Measurements from ENCODE around the gene ADARB2. TPM values are rescaled to one million over a fixed set of nuclear protein-coding genes. Genes with fewer than 3 reads are reported as not detected.
"Not testable (repeated sequence)": the region's sequence is repeated elsewhere in the genome, so short reads cannot be mapped to it uniquely, and the experiment has no call there.

Gene ADARB2
- total and polyA plus RNA-seq, 3 donors from 2014 or later, result 8.5 to 13.0 (median 10.4) TPM

DNA sequence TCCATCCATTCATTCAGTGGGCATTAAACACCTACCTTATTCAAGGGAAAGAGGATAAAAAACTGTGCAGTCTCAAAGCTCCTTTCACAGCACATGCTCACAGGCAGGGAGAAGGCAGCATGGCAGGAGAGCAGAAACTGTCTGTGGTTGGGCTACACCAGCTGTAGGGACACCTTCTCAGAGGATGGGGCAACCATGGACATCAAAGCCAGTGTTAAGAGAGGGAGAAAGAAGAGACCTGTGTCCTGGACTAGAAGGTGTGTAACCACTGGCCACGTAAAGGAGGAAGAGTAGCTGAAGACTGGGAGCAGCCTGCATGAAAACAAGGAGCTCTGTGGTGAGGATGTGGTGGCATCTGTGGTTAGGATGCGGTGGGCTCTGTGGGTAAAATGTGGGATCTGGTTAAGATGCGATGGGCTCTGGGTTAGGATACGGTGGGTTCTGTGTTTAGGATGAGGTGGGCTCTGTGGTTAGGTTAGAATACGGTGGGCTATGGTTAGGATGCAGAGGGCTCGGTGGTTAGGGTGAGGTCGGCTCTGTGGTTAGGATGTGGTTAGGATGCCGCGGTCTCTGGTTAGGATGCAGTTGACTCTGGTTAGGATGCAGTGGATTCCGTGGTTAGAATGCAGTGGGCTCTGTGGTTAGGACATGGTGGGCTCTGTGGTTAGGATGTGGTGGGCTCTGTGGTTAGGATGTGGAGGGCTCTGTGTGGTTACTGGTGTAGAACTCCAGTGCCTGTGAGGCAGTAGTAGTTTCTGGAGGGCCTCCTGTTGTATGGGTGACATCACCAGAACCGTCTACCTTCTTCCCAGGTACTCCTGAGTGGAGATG lies 483.6 kb downstream of the ADARB2 start:
- TF ChIP-seq, protein P1, sequence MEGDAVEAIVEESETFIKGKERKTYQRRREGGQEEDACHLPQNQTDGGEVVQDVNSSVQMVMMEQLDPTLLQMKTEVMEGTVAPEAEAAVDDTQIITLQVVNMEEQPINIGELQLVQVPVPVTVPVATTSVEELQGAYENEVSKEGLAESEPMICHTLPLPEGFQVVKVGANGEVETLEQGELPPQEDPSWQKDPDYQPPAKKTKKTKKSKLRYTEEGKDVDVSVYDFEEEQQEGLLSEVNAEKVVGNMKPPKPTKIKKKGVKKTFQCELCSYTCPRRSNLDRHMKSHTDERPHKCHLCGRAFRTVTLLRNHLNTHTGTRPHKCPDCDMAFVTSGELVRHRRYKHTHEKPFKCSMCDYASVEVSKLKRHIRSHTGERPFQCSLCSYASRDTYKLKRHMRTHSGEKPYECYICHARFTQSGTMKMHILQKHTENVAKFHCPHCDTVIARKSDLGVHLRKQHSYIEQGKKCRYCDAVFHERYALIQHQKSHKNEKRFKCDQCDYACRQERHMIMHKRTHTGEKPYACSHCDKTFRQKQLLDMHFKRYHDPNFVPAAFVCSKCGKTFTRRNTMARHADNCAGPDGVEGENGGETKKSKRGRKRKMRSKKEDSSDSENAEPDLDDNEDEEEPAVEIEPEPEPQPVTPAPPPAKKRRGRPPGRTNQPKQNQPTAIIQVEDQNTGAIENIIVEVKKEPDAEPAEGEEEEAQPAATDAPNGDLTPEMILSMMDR (IDR thresholded peaks at IDR 0.05), result no peak
- no peak for TF ChIP-seq POLR2A (IDR thresholded peaks at IDR 0.05)
- 78 to 91% methylated on average over 11 of the region's 11 CpGs for WGBS, 2 donors

DNA sequence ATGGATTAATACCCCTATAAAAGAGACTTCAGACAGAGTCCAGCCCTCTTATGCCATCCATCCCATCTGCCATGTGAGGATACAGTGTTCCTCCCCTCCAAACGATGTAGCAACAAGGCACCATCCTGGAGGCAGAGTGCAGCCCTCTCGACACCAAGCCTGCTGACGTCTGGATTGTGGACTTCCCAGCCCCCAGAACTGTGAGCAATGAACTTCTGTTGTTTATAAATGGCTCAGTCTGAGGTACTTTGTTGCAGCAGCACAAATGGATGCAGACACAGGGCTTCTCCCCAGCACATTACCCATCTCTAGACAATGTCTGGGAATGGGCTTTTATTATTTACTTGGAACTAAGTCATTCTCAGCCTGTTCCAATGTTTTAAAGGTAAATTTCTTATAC lies 485.6 kb downstream of the ADARB2 start:
- H3K27ac ChIP-seq, result no peak overlapping the region
- no peaks in the 10 kb centered on the region for H3K9me3 ChIP-seq
- TF ChIP-seq, protein P1 (IDR thresholded peaks at IDR 0.05), result no peak
- TF ChIP-seq POLR2A (IDR thresholded peaks at IDR 0.05), result no peak
- intact Hi-C loops (cut with DNase I; ENCODE audit: low total_unique reads), result no loop called here
- whole genome bisulfite sequencing, 2 donors, result 67 to 78% methylated on average over 3 of the region's 3 CpGs
- H3K27me3 ChIP-seq, result no peaks in the 10 kb centered on the region
- no peak overlapping the region for H3K4me3 ChIP-seq
- no peaks in the 10 kb centered on the region for H3K36me3 ChIP-seq (ENCODE audit: low read depth, missing control alignments)
- DNase-seq, result no peak
- no peaks in the 10 kb centered on the region for H3K4me1 ChIP-seq

More for the DNA sequence above, 483.6 kb downstream of the ADARB2 start:
- no peaks in the 10 kb centered on the region for H3K9me3 ChIP-seq
- H3K4me1 ChIP-seq, result no peaks in the 10 kb centered on the region
- no peaks in the 10 kb centered on the region for H3K27me3 ChIP-seq
- no peaks in the 10 kb centered on the region for H3K36me3 ChIP-seq (ENCODE audit: low read depth, missing control alignments)
- DNase-seq, result no peak
- no peak overlapping the region for H3K4me3 ChIP-seq
- no peak overlapping the region for H3K27ac ChIP-seq
- intact Hi-C loops (cut with DNase I; ENCODE audit: low total_unique reads), result no loop called here

GRCh38 chr10:1249142-1249920 lies 488.0 kb downstream of the ADARB2 start:
- Histone ChIP-seq H3K9me3 (no peaks in the 10 kb centered on the region), H3K27ac (no peak overlapping the region), H3K4me3 (no peak overlapping the region), H3K36me3 (ENCODE audit: low read depth, missing control alignments) (no peaks in the 10 kb centered on the region), H3K27me3 (no peaks in the 10 kb centered on the region), H3K4me1 (no peaks in the 10 kb centered on the region)
- 70 to 72% methylated on average over 7 of the region's 7 CpGs for WGBS, 2 donors
- TF ChIP-seq, protein P1 (IDR thresholded peaks at IDR 0.05), result no peak
- no peak for TF ChIP-seq POLR2A (IDR thresholded peaks at IDR 0.05)
- DNase-seq, result no peak
- intact Hi-C loops (cut with DNase I; ENCODE audit: low total_unique reads), result no loop called here

DNA sequence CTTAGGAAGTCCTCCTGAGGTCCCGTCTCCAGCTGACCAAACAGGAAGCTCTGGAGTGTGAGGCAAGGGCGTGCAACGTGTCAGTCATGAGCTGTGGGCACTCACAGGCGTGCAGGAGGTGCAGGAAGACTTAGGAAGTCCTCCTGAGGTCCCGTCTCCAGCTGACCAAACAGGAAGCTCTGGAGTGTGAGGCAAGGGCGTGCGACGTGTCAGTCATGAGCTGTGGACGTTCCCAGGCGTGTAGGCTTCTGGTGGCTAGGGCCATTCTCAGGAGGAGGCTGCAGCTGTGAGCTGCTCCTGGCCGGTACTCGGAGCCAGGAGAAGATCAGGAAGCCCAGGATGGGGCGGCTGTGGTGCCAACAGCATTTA lies 489.1 kb downstream of the ADARB2 start:
- 48 to 50% methylated on average over 13 of the region's 13 CpGs for WGBS, 2 donors
- DNase-seq; H3K9me3 ChIP-seq; H3K4me1 ChIP-seq; H3K4me3 ChIP-seq; H3K36me3 ChIP-seq (ENCODE audit: low read depth, missing control alignments); H3K27me3 ChIP-seq; intact Hi-C loops (cut with DNase I; ENCODE audit: low total_unique reads); H3K27ac ChIP-seq: not testable (repeated sequence)

DNA sequence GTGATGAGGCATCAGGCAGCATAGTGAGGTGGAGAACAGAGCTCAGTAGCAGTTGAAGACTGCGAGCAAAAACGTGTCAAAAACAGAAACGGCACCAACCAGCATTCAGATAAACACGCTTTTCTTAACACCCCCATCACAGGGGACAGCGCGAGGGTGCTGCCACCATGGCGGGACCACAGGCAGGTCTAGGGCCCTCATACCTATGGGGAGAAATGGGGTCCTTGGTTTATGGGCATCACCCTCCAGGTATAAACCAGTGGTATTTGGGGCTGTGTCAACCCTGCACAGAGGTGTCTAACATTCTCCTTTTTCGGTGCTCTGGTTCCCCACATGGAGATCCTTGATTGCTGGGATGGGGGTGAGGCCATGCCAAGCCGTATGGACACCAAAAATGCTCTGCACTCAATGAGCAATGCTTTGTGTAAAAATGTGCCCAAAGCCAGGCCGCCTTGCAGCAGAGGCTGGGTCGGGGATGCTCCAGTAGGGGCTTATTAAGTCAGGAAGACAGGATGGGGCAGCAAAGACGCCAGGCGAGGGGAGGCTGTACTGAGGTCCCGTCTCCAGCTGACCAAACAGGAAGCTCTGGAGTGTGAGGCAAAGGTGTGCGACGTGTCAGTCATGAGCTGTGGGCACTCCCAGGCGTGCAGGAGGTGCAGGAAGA lies 489.6 kb downstream of the ADARB2 start:
- no peaks in the 10 kb centered on the region for H3K27me3 ChIP-seq
- TF ChIP-seq, protein P1 (IDR thresholded peaks at IDR 0.05), result no peak
- no peak for TF ChIP-seq POLR2A (IDR thresholded peaks at IDR 0.05)
- no peaks in the 10 kb centered on the region for H3K4me1 ChIP-seq
- no peaks in the 10 kb centered on the region for H3K9me3 ChIP-seq
- H3K36me3 ChIP-seq (ENCODE audit: low read depth, missing control alignments), result no peaks in the 10 kb centered on the region
- no peak for DNase-seq
- H3K27ac ChIP-seq, result no peak overlapping the region
- no peak overlapping the region for H3K4me3 ChIP-seq
- WGBS, 2 donors, result 80 to 82% methylated on average over 17 of the region's 17 CpGs
- intact Hi-C loops (cut with DNase I; ENCODE audit: low total_unique reads), result no loop called here

All from testis (tissue), 3 donors.